GM12878 (cell line): ENCODE results near the gene RPS6KL1. TPM values are rescaled to one million over a fixed set of nuclear protein-coding genes. Genes with fewer than 3 reads are reported as not detected.

Source experiments
- ATAC-seq: fragments of 200-7000 bp; cut with Tn5 transposase; 3 replicates; pipeline ENCODE4 v1.9.1; 2020; ENCODE audit warnings: mild to moderate bottlenecking, moderate library complexity
- BruUV-seq: library from RNA; stranded (reverse); fragments of 400-500 nt; replicated peaks from 2 replicates; lab custom pipeline; 2021; lab: Mats Ljungman, UMichigan
- CTCF ChIA-PET: fragments of 300-600 bp; sonication (Branson Sonifier 250); formaldehyde crosslinking; extraction: SDS; loops from one replicate; lab custom pipeline; 2021; ENCODE audit warnings: inconsistent platforms; lab: Yijun Ruan, JAX
- POLR2A ChIA-PET: fragments of 350-600 bp; formaldehyde crosslinking; extraction: SDS; loops from one replicate; lab custom pipeline; 2021; ENCODE audit warnings: inconsistent platforms; lab: Charles Lee
- RAD21 ChIA-PET: fragments of 300-600 bp; sonication (Branson Sonifier 250); formaldehyde crosslinking; loops from one replicate; lab custom pipeline; 2023; ENCODE audit warnings: antibody characterized with exemption; ENCODE audit not compliant: unreplicated experiment; lab: Charles Lee
- SMC1A ChIA-PET: fragments of 300-600 bp; sonication (Branson Sonifier 250); formaldehyde crosslinking; loops from one replicate; lab custom pipeline; 2023; ENCODE audit not compliant: unreplicated experiment, uncharacterized antibody; lab: Charles Lee
- DNase-seq: peaks from one replicate; pipeline ENCODE4 v3.0.0-alpha.2; 2011; ENCODE audit warnings: low read depth, low spot score
- FAIRE-seq: peaks from 3 replicates; lab custom pipeline; 2011; peaks lifted over from hg19 to GRCh38; lab: Jason Lieb, UNC
- H2AFZ ChIP-seq: 2 replicates; pipeline ENCODE4 v1.6.0; 2011; ENCODE audit warnings: low read depth, low read length, control low read depth; ENCODE audit not compliant: control insufficient read depth
- H3K27ac ChIP-seq: 2 replicates; pipeline ENCODE4 v1.5.1; 2011; ENCODE audit warnings: control low read depth; ENCODE audit not compliant: control insufficient read depth, insufficient read depth
- H3K27me3 ChIP-seq, 2 experiments: replicated peaks in 1 of 2; 2 replicates each; pipeline versions ENCODE4 v1.6.0 to v1.6.1; 2011; ENCODE audit warnings: low read length in 1 of 2; ENCODE audit not compliant: control insufficient read depth in 2 of 2, insufficient read depth in 2 of 2
- H3K36me3 ChIP-seq, 2 experiments: 2 replicates each; pipeline ENCODE4 v1.5.1; 2011; ENCODE audit warnings: low read length in 1 of 2; ENCODE audit not compliant: control insufficient read depth in 2 of 2, insufficient read depth in 2 of 2
- H3K4me1 ChIP-seq: 2 replicates; pipeline ENCODE4 v1.6.1; 2011; ENCODE audit warnings: mild to moderate bottlenecking, low read length, moderate library complexity, mixed read lengths; ENCODE audit not compliant: control insufficient read depth, insufficient read depth
- H3K4me2 ChIP-seq: 2 replicates; pipeline ENCODE4 v1.6.0; 2011; ENCODE audit warnings: control low read depth; ENCODE audit not compliant: control insufficient read depth, insufficient read depth
- H3K4me3 ChIP-seq: fragments of 200-600 bp; sonication (generic); 2 replicates; pipeline ENCODE4 v1.5.1; 2016
- H3K79me2 ChIP-seq: 2 replicates; pipeline ENCODE4 v1.6.0; 2011; ENCODE audit warnings: low read length; ENCODE audit not compliant: control insufficient read depth, insufficient read depth
- H3K9ac ChIP-seq: 2 replicates; pipeline ENCODE4 v1.8.0; 2011; ENCODE audit warnings: low read length, control low read depth, mixed read lengths; ENCODE audit not compliant: control insufficient read depth, insufficient read depth
- H3K9me3 ChIP-seq: replicated peaks from 3 replicates; pipeline ENCODE4 v1.5.1; 2011; ENCODE audit warnings: mild to moderate bottlenecking, low read length; ENCODE audit not compliant: control insufficient read depth, insufficient read depth
- H4K20me1 ChIP-seq: 2 replicates; pipeline ENCODE4 v1.6.0; 2011; ENCODE audit not compliant: control insufficient read depth, insufficient read depth
- BCL3 ChIP-seq: IDR thresholded peaks from 2 replicates; pipeline ENCODE4 v1.6.1; 2011; ENCODE audit warnings: borderline replicate concordance, low read depth, mild to moderate bottlenecking, moderate library complexity, low read length; ENCODE audit not compliant: insufficient read depth, poor library complexity, severe bottlenecking
- CEBPB ChIP-seq, 2 experiments: fragments of 150-350 bp in 1 of 2; IDR thresholded peaks; 2 replicates each; pipeline ENCODE4 v1.6.1; 2012 to 2014; ENCODE audit warnings: low read depth in 2 of 2, low read length in 2 of 2, borderline replicate concordance in 1 of 2, inconsistent platforms in 1 of 2
- EZH2 ChIP-seq: IDR thresholded peaks from 2 replicates; pipeline ENCODE4 v1.6.1; 2012; ENCODE audit warnings: low read depth, mild to moderate bottlenecking, control low read depth, inconsistent platforms, low read length, borderline replicate concordance; ENCODE audit not compliant: control insufficient read depth
- FOXM1 ChIP-seq: IDR thresholded peaks from 2 replicates; pipeline ENCODE4 v1.6.1; 2012; ENCODE audit warnings: low read depth, mild to moderate bottlenecking, inconsistent platforms, low read length, moderate library complexity
- HDAC2 ChIP-seq: fragments of 200-600 bp; sonication (generic); IDR thresholded peaks from 2 replicates; pipeline ENCODE4 v1.6.1; 2017
- HDGF ChIP-seq: fragments of 450-650 bp; IDR thresholded peaks from 2 replicates; pipeline ENCODE4 v1.6.1; 2016; ENCODE audit warnings: antibody characterized with exemption
- IRF4 ChIP-seq: IDR thresholded peaks from 2 replicates; pipeline ENCODE4 v1.6.1; 2011; ENCODE audit warnings: low read depth, low read length
- IRF5 ChIP-seq: fragments of 450-650 bp; IDR thresholded peaks from 2 replicates; pipeline ENCODE4 v1.6.1; 2017; ENCODE audit warnings: borderline replicate concordance
- MEF2A ChIP-seq: IDR thresholded peaks from 2 replicates; pipeline ENCODE4 v1.6.1; 2011; ENCODE audit warnings: low read depth, mild to moderate bottlenecking, low read length, moderate library complexity; ENCODE audit not compliant: insufficient read depth
- SREBF2 ChIP-seq: IDR thresholded peaks from 2 replicates; pipeline ENCODE4 v1.6.1; 2012; ENCODE audit warnings: mild to moderate bottlenecking, low read length
- WGBS: methylation state at CpG from one replicate; pipeline ENCODE4 v1.1.6; 2016; ENCODE audit warnings: low lambda C conversion rate; ENCODE audit not compliant: insufficient replicate concordance, insufficient coverage; ENCODE audit errors: missing lambda C conversion rate; 5-methylcytosine and 5-hydroxymethylcytosine counted together
- in situ Hi-C: fragments of 300-500 bp; cut with MboI; formaldehyde crosslinking; loops from 9 replicates; pipeline ENCODE4 v1.14.3; 2018; ENCODE audit warnings: mixed read lengths
- intact Hi-C: fragments of 100-400 bp; cut with micrococcal nuclease; formaldehyde crosslinking; loops from one replicate; pipeline ENCODE4 v1.14.2; 2022; ENCODE audit not compliant: unreplicated experiment
- polyA plus RNA-seq, 11 experiments: library from polyadenylated mRNA; depleted of rRNA in 4 of 11; unstranded in 6 of 11; stranded (reverse) in 5 of 11; fragments of >200 nt; fragmentation: Nextera tagmentation in 4 of 11; fragmentation: Illumina TruSeq in 1 of 11; extraction: Ambion mirVana in 4 of 11; extraction: Trizol in 1 of 11; gene quantifications; 1 replicate in 1 of 11; 2 replicates in 10 of 11; pipeline versions ENCODE4 v1.2.1 to v1.2.3, GENCODE V29; 2011 to 2016; ENCODE audit warnings: inconsistent platforms in 2 of 11, missing spikeins in 2 of 11, low read depth in 1 of 11
- total RNA-seq, 4 experiments: library from RNA; depleted of rRNA in 3 of 4; stranded (reverse); fragments of >200 nt in 3 of 4; fragmentation: Illumina TruSeq in 1 of 4; extraction: Trizol in 1 of 4; gene quantifications; 2 replicates each; pipeline versions ENCODE4 v1.2.1 to v1.2.3, GENCODE V29; 2013 to 2021

The RPS6KL1 gene
- total and polyA plus RNA-seq, 10 of the 15 experiments (the other 5 are each of a cell fraction or from before 2014, with no cell fraction given) = 0.04 to 4.2 (median 2.0) TPM

- no peaks in the 10 kb centered on the region for H3K36me3 ChIP-seq
- no peak overlapping the region for H3K27ac ChIP-seq
- H3K79me2 ChIP-seq = no peaks in the 10 kb centered on the region
- no TSS peak for BruUV-seq
- in situ Hi-C loops (no loop called here), intact Hi-C loops (no loop called here)
- H2AFZ ChIP-seq = no peak overlapping the region
- FAIRE-seq (no peak), DNase-seq (no peak), ATAC-seq (no peak)
- RAD21 ChIA-PET = interaction anchor here (0.6 to 1.8 kb wide), 6 partner anchors 13 to 84 kb away, joined by 3 to 6 read pairs (median 3); no protein-coding TSS in a partner anchor
- H3K9me3 ChIP-seq = no peaks in the 10 kb centered on the region
- POLR2A ChIA-PET = interaction anchor here (0.8 kb wide), 1 partner anchor 7 kb away, joined by 4 read pairs; no protein-coding TSS in a partner anchor
- SMC1A ChIA-PET = interaction anchor here (0.9 to 2.3 kb wide), 4 partner anchors 12 to 128 kb away, joined by 3 to 14 read pairs (median 4); no protein-coding TSS in a partner anchor
- CTCF ChIA-PET = interaction anchor here (0.9 to 8.6 kb wide), 7 partner anchors 15 to 127 kb away, joined by 3 to 61 read pairs (median 4); partner anchors contain the start of genes EIF2B2 and ZC2HC1C
- no peak overlapping the region for H3K9ac ChIP-seq
- H3K27me3 ChIP-seq = no peaks in the 10 kb centered on the region
- peaks cover 14% of the 10 kb centered on the region for H3K4me1 ChIP-seq
- H4K20me1 ChIP-seq = no peaks in the 10 kb centered on the region
- no peak overlapping the region for H3K4me2 ChIP-seq
- TF ChIP-seq SREBF2 (no peak), CEBPB (IDR thresholded peaks at IDR 0.05; ENCODE audit: borderline replicate concordance in 1 of 2, low read depth in 2 of 2, low read length in 2 of 2) (no peak), MEF2A (no peak), HDGF (no peak), FOXM1 (no peak), IRF5 (no peak), BCL3 (no peak), IRF4 (no peak), EZH2 (no peak), HDAC2 (no peak)
- WGBS = 43% methylated on average over 5 of the region's 5 CpGs
- H3K4me3 ChIP-seq = no peak overlapping the region
Measured at GRCh38 chr14:74961238-74961911, 38.3 kb upstream of the RPS6KL1 start.
